Epithelial cell of proximal tubule (primary cell): ENCODE data around the gene KCNT2. TPM values are rescaled to one million over a fixed set of nuclear protein-coding genes. Genes with fewer than 3 reads are reported as not detected.

Experiments
- DNase-seq: peaks from one replicate; pipeline ENCODE4 v3.0.0-alpha.2; 2011; ENCODE audit warnings: low read depth
- H3K4me3 ChIP-seq: 2 replicates; pipeline ENCODE4 v1.5.1; 2011; ENCODE audit warnings: low read depth, mild to moderate bottlenecking, low read length
- CTCF ChIP-seq: conservative IDR thresholded peaks from 2 replicates; pipeline ENCODE4 v1.5.1; 2012; ENCODE audit warnings: low read depth, mild to moderate bottlenecking, low read length
- total RNA-seq: library from RNA; depleted of rRNA; stranded (reverse); fragments of >200 nt; gene quantifications from 2 replicates; pipeline ENCODE4 v1.2.3, GENCODE V29; 2015

KCNT2 gene
- total RNA-seq, 1 donor from 2014 or later: 1.7 TPM

GRCh38 chr1:196563768-196564167, 44.5 kb downstream of the KCNT2 start:
- DNase-seq: no peak
- no peak overlapping the region for H3K4me3 ChIP-seq
- TF ChIP-seq CTCF: no peak

- no peak for DNase-seq
Observed at GRCh38 chr1:196559314-196559713, 48.9 kb downstream of the KCNT2 start.

GRCh38 chr1:196558411-196558810, 49.8 kb downstream of the KCNT2 start:
- peak overlapping the region; percentile 51 for H3K4me3 ChIP-seq
- TF ChIP-seq CTCF: no peak
- peak; percentile 44 for DNase-seq

More at GRCh38 chr1:196559314-196559713, 48.9 kb downstream of the KCNT2 start:
- TF ChIP-seq CTCF: no peak
- H3K4me3 ChIP-seq: no peak overlapping the region

- TF ChIP-seq CTCF: no peak
- no peak for DNase-seq
- no peak overlapping the region for H3K4me3 ChIP-seq
Observed at GRCh38 chr1:196557797-196558196, 50.4 kb downstream of the KCNT2 start.

- no peak for TF ChIP-seq CTCF
- H3K4me3 ChIP-seq: no peak overlapping the region
- no peak for DNase-seq
Observed at GRCh38 chr1:196550731-196551130, 57.5 kb downstream of the KCNT2 start.

- no peak for TF ChIP-seq CTCF
- DNase-seq: no peak
- no peak overlapping the region for H3K4me3 ChIP-seq
Observed at GRCh38 chr1:196546272-196547111, 61.7 kb downstream of the KCNT2 start.

- no peak overlapping the region for H3K4me3 ChIP-seq
- no peak for DNase-seq
- TF ChIP-seq CTCF: no peak
Observed at GRCh38 chr1:196545222-196545621, 63.0 kb downstream of the KCNT2 start.
